K562 (cell line): ENCODE results near the gene EXOG. TPM values are rescaled to one million over a fixed set of nuclear protein-coding genes. Genes with fewer than 3 reads are reported as not detected.

Experiments used
- ATAC-seq: fragments of 200-7000 bp; cut with Tn5 transposase; 3 replicates; pipeline ENCODE4 v1.9.1; 2020; ENCODE audit warnings: moderate library complexity
- BruUV-seq: library from RNA; stranded (reverse); fragments of 400-500 nt; replicated peaks from 2 replicates; lab custom pipeline; 2021; lab: Mats Ljungman, UMichigan
- CTCF ChIA-PET: fragments of 300-600 bp; formaldehyde crosslinking; extraction: SDS; loops from one replicate; lab custom pipeline; 2021; ENCODE audit warnings: low intra/inter-chr PET ratio; lab: Yijun Ruan, JAX
- POLR2A ChIA-PET: fragments of 300-600, 350-650 bp; sonication (Branson Sonifier 250); formaldehyde crosslinking; extraction: SDS; loops from one replicate; lab custom pipeline; 2021; ENCODE audit warnings: antibody characterized with exemption, inconsistent platforms; lab: Yijun Ruan, JAX
- DNase-seq, 4 experiments: peaks; one replicate each; pipeline versions ENCODE4 v3.0.0 to v3.0.0-alpha.2; 2011 to 2018; ENCODE audit warnings: low spot score in 3 of 4, mixed read lengths in 3 of 4; ENCODE audit errors: extremely low read depth in 1 of 4
- FAIRE-seq: peaks from 2 replicates; lab custom pipeline; 2011; peaks lifted over from hg19 to GRCh38; lab: Jason Lieb, UNC
- H2AFZ ChIP-seq: 2 replicates; pipeline ENCODE4 v1.6.0; 2011; ENCODE audit warnings: low read depth, low read length, control low read depth, inconsistent platforms
- H3K27ac ChIP-seq: fragments of 200-600 bp; 3 replicates; pipeline ENCODE4 v1.8.0; 2011; ENCODE audit warnings: low read depth, mild to moderate bottlenecking, control low read depth, inconsistent platforms, low read length, moderate library complexity, mixed read lengths; ENCODE audit errors: extremely low read depth
- H3K27me3 ChIP-seq, 2 experiments: fragments of 300-600 bp in 1 of 2; 2 replicates in 1 of 2; 3 replicates in 1 of 2; pipeline versions ENCODE4 v1.6.0 to v1.8.0; 2011; ENCODE audit warnings: inconsistent platforms in 2 of 2, low read length in 2 of 2, mild to moderate bottlenecking in 1 of 2, mixed read lengths in 1 of 2, moderate library complexity in 1 of 2; ENCODE audit not compliant: control insufficient read depth in 2 of 2, insufficient read depth in 2 of 2
- H3K36me3 ChIP-seq: fragments of 300-600 bp; 3 replicates; pipeline ENCODE4 v1.8.0; 2011; ENCODE audit warnings: mild to moderate bottlenecking, low read length, inconsistent platforms; ENCODE audit not compliant: control insufficient read depth, insufficient read depth
- H3K4me1 ChIP-seq, 2 experiments: fragments of 200-600 bp in 1 of 2; replicated peaks in 1 of 2; 2 replicates in 1 of 2; 3 replicates in 1 of 2; pipeline versions ENCODE4 v1.5.1 to v1.8.0; 2011; ENCODE audit warnings: inconsistent platforms in 2 of 2, low read length in 2 of 2, mild to moderate bottlenecking in 1 of 2, mixed read lengths in 1 of 2, moderate library complexity in 1 of 2; ENCODE audit not compliant: control insufficient read depth in 2 of 2, insufficient read depth in 2 of 2
- H3K4me2 ChIP-seq: 2 replicates; pipeline ENCODE4 v1.6.1; 2011; ENCODE audit warnings: low read length, control low read depth, inconsistent platforms, mixed read lengths; ENCODE audit not compliant: insufficient read depth
- H3K4me3 ChIP-seq: fragments of 200-600 bp; sonication (generic), shearing (Covaris generic); 2 replicates; pipeline ENCODE4 v1.5.1; 2016; ENCODE audit warnings: control low read depth, inconsistent platforms
- H3K79me2 ChIP-seq: fragments of 200-600 bp; 3 replicates; pipeline ENCODE4 v1.8.0; 2011; ENCODE audit warnings: low read length, inconsistent platforms; ENCODE audit not compliant: control insufficient read depth, insufficient read depth
- H3K9ac ChIP-seq, 2 experiments: 2 replicates each; pipeline versions ENCODE4 v1.6.0 to v1.6.1; 2011; ENCODE audit warnings: low read depth in 2 of 2, low read length in 2 of 2, control low read depth in 1 of 2, inconsistent platforms in 1 of 2, mild to moderate bottlenecking in 1 of 2, mixed read lengths in 1 of 2; ENCODE audit not compliant: insufficient read depth in 1 of 2
- H3K9me1 ChIP-seq: one replicate; pipeline ENCODE4 v1.6.0; 2011; ENCODE audit warnings: inconsistent platforms, mild to moderate bottlenecking, low read length, moderate library complexity; ENCODE audit not compliant: control insufficient read depth, insufficient read depth
- H3K9me3 ChIP-seq: replicated peaks from 2 replicates; pipeline ENCODE4 v1.5.1; 2011; ENCODE audit warnings: low read depth, low read length, inconsistent platforms; ENCODE audit not compliant: control insufficient read depth, insufficient read depth
- H4K20me1 ChIP-seq: replicated peaks from 2 replicates; pipeline ENCODE4 v1.6.1; 2011; ENCODE audit warnings: low read length, inconsistent platforms, mixed read lengths; ENCODE audit not compliant: control insufficient read depth, insufficient read depth
- C11orf30 ChIP-seq: fragments of 450-650 bp; IDR thresholded peaks from 2 replicates; pipeline ENCODE4 v1.6.1; 2016; ENCODE audit warnings: low read depth, mild to moderate bottlenecking
- CTBP1 ChIP-seq: fragments of 450-650 bp; IDR thresholded peaks from 2 replicates; pipeline ENCODE4 v1.6.1; 2016; ENCODE audit warnings: borderline replicate concordance
- CXXC5 ChIP-seq: fragments of 250-450 bp; sonication (Bioruptor Pico); IDR thresholded peaks from 2 replicates; pipeline ENCODE4 v1.8.0; 2022; ENCODE audit warnings: inconsistent platforms, mild to moderate bottlenecking, moderate library complexity
- DIDO1 ChIP-seq: fragments of 450-650 bp; IDR thresholded peaks from 2 replicates; pipeline ENCODE4 v1.6.1; 2016; ENCODE audit warnings: low read depth, missing biosample characterization, missing genetic modification characterization
- ETV1 ChIP-seq: fragments of 450-650 bp; conservative IDR thresholded peaks from 2 replicates; pipeline ENCODE4 v1.6.1; 2016; ENCODE audit warnings: missing genetic modification characterization, control low read depth, low read depth, missing compliant biosample characterization
- HMGXB4 ChIP-seq: sonication (generic); formaldehyde crosslinking; IDR thresholded peaks from 2 replicates; pipeline ENCODE4 v1.8.1; 2023; ENCODE audit warnings: mild to moderate bottlenecking, missing genetic modification reagents
- KLF1 ChIP-seq: fragments of 450-650 bp; IDR thresholded peaks from 2 replicates; pipeline ENCODE4 v1.6.1; 2016; ENCODE audit warnings: missing genetic modification characterization, missing compliant biosample characterization
- LCOR ChIP-seq: sonication (generic); formaldehyde crosslinking; IDR thresholded peaks from 2 replicates; pipeline ENCODE4 v1.8.0; 2022; ENCODE audit warnings: mild to moderate bottlenecking, missing genetic modification reagents
- MAFG ChIP-seq: fragments of 450-650 bp; conservative IDR thresholded peaks from 2 replicates; pipeline ENCODE4 v1.6.1; 2016; ENCODE audit warnings: missing genetic modification characterization, missing compliant biosample characterization
- MLLT1 ChIP-seq, 2 experiments: fragments of 450-650 bp; IDR thresholded peaks; 2 replicates each; pipeline ENCODE4 v1.6.1; 2016
- NCOA2 ChIP-seq, 2 experiments: fragments of 450-650 bp; IDR thresholded peaks; 2 replicates each; pipeline ENCODE4 v1.6.1; 2018; ENCODE audit warnings: mild to moderate bottlenecking in 2 of 2, moderate library complexity in 1 of 2; ENCODE audit not compliant: partially characterized antibody in 2 of 2
- NFIC ChIP-seq: fragments of 450-650 bp; IDR thresholded peaks from 2 replicates; pipeline ENCODE4 v1.6.1; 2017; ENCODE audit warnings: mild to moderate bottlenecking, inconsistent platforms
- NFIX ChIP-seq: fragments of 250-450 bp; sonication (Bioruptor Pico); IDR thresholded peaks from 2 replicates; pipeline ENCODE4 v1.4.0; 2020; ENCODE audit warnings: low read depth, mild to moderate bottlenecking, moderate library complexity
- SMARCA5 ChIP-seq: fragments of 450-650 bp; IDR thresholded peaks from 2 replicates; pipeline ENCODE4 v1.6.1; 2016
- SRSF7 ChIP-seq: fragments of 200-400 bp; formaldehyde crosslinking; optimal IDR thresholded peaks from 2 replicates; pipeline ENCODE3; 2017; ENCODE audit warnings: mild to moderate bottlenecking, low read depth, low read length
- THRA ChIP-seq: fragments of 450-650 bp; IDR thresholded peaks from 2 replicates; pipeline ENCODE4 v1.6.1; 2017; ENCODE audit warnings: mild to moderate bottlenecking, moderate library complexity
- U2AF1 ChIP-seq: fragments of 200-400 bp; formaldehyde crosslinking; optimal IDR thresholded peaks from 2 replicates; pipeline ENCODE3; 2017; ENCODE audit warnings: mild to moderate bottlenecking, low read depth, low read length, moderate library complexity
- ZNF316 ChIP-seq: fragments of 450-650 bp; IDR thresholded peaks from 2 replicates; pipeline ENCODE4 v1.6.1; 2016
- ZZZ3 ChIP-seq: fragments of 450-650 bp; IDR thresholded peaks from 2 replicates; pipeline ENCODE4 v1.6.1; 2016; ENCODE audit warnings: antibody characterized with exemption, mild to moderate bottlenecking, moderate library complexity
- WGBS: fragments of 100-300 bp; shearing (Covaris generic); methylation state at CpG from one replicate; pipeline ENCODE4 v1.1.6; 2016; ENCODE audit warnings: low coverage, mixed read lengths; ENCODE audit not compliant: insufficient coverage; ENCODE audit errors: missing lambda C conversion rate; 5-methylcytosine and 5-hydroxymethylcytosine counted together
- in situ Hi-C: fragments of 300-500 bp; cut with MboI; formaldehyde crosslinking; loops from 4 replicates; pipeline ENCODE4 v1.15.0; 2018; ENCODE audit warnings: inconsistent platforms, mixed read lengths
- intact Hi-C: fragments of 100-400 bp; cut with micrococcal nuclease; formaldehyde crosslinking; loops from 2 replicates; pipeline ENCODE4 v1.14.2; 2022
- polyA plus RNA-seq, 8 experiments: library from polyadenylated mRNA; depleted of rRNA in 4 of 8; stranded (reverse) in 5 of 8; unstranded in 3 of 8; fragments of >200 nt; fragmentation: Nextera tagmentation in 2 of 8; fragmentation: Illumina TruSeq in 1 of 8; extraction: Ambion mirVana in 2 of 8; extraction: Trizol in 1 of 8; gene quantifications; 2 replicates each; pipeline versions ENCODE4 v1.2.1 to v1.2.3, GENCODE V29; 2011 to 2014; ENCODE audit warnings: inconsistent platforms in 1 of 8, missing spikeins in 1 of 8
- total RNA-seq, 7 experiments: library from RNA; depleted of rRNA in 6 of 7; stranded (reverse); fragments of >200 nt in 6 of 7; fragmentation: Illumina TruSeq in 2 of 7; extraction: Trizol in 2 of 7; gene quantifications; 2 replicates each; pipeline versions ENCODE4 v1.2.1 to v1.2.3, GENCODE V29; 2011 to 2021; ENCODE audit warnings: low replicate concordance in 1 of 7

The EXOG gene
- total and polyA plus RNA-seq, 9 of the 15 experiments (the other 6 are each of a cell fraction or from before 2014, with no cell fraction given), result 10.8 to 21.7 (median 14.8) TPM

GRCh38 chr3:38533285-38533976 is 37.3 kb downstream of the EXOG start:
- H3K4me1 ChIP-seq, result peaks cover 6 to 10% of the 10 kb centered on the region in 2 experiments
- no peak for TF ChIP-seq THRA
- TF ChIP-seq ETV1 (tag), result no peak
- no peak for TF ChIP-seq ZZZ3
- TF ChIP-seq HMGXB4 (CRISPR knock-in tag), result no peak
- TF ChIP-seq MAFG, result peak; percentile 25; the same call in 1 of the 2 replicates
- TF ChIP-seq KLF1 (tag), result no peak
- TF ChIP-seq NCOA2 (IDR thresholded peaks at IDR 0.05; ENCODE audit: partially characterized antibody in 2 of 2), result no peak
- no peak for TF ChIP-seq MLLT1 (IDR thresholded peaks at IDR 0.05)
- TF ChIP-seq U2AF1, result no peak
- TF ChIP-seq CXXC5 (CRISPR knock-in tag), result 0 out of 2 replicates have a peak, but pooled peaks have one; percentile 11
- peak; percentile 29; the same call in 1 of the 2 replicates for TF ChIP-seq CTBP1
- TF ChIP-seq C11orf30, result peak; percentile 36; the same call in 1 of the 2 replicates
- TF ChIP-seq NFIC, result peak; percentile 98
- TF ChIP-seq DIDO1 (tag), result no peak
- TF ChIP-seq SMARCA5, result no peak
- TF ChIP-seq SRSF7, result no peak
- no peak for TF ChIP-seq LCOR (CRISPR knock-in tag)
- peak; percentile 95 for TF ChIP-seq NFIX (CRISPR knock-in tag)
- peak; percentile 36; the same call in 1 of the 2 replicates for TF ChIP-seq ZNF316

More at GRCh38 chr3:38533285-38533976, 37.3 kb downstream of the EXOG start:
- H4K20me1 ChIP-seq, result peaks cover 14% of the 10 kb centered on the region; the same call in 1 of the 2 replicates
- FAIRE-seq, result no peak
- no TSS peak for BruUV-seq
- H3K27ac ChIP-seq, result no peak overlapping the region
- H3K9me3 ChIP-seq, result no peaks in the 10 kb centered on the region
- peak; percentile 24 to 41 (median 36) for DNase-seq
- H3K79me2 ChIP-seq, result no peaks in the 10 kb centered on the region
- ChIA-PET POLR2A (interaction anchor here (0.7 to 1.0 kb wide), 2 partner anchors 9 to 12 kb away, joined by 4 to 6 read pairs; no protein-coding TSS in a partner anchor), CTCF (no interaction called here)
- in situ Hi-C loops, result no loop called here
- no peak overlapping the region for H2AFZ ChIP-seq
- H3K4me2 ChIP-seq, result no peak overlapping the region; the same call in 1 of the 2 replicates
- 6% methylated on average over 13 of the region's 13 CpGs for WGBS
- H3K9me1 ChIP-seq, result no peaks in the 10 kb centered on the region
- ATAC-seq, result peak; percentile 85
- peaks cover 0 to under 1% of the 10 kb centered on the region in 2 experiments; a peak in 2 of 5 replicates for H3K27me3 ChIP-seq
- intact Hi-C loops, result no loop called here
- H3K4me3 ChIP-seq, result no peak overlapping the region
- no peaks in the 10 kb centered on the region for H3K36me3 ChIP-seq
- H3K9ac ChIP-seq, result peak overlapping the region in 1 of 2 experiments; percentile 78; a peak in 2 of 4 replicates
